Ishikawa (cell line): ENCODE data around the gene LSAMP.

Experiments
- CEBPB ChIP-seq: IDR thresholded peaks from 2 replicates; pipeline ENCODE4 v1.6.1; 2012
- CREB1 ChIP-seq: IDR thresholded peaks from 2 replicates; pipeline ENCODE4 v1.6.1; 2012; ENCODE audit warnings: low read depth
- EGR1 ChIP-seq: IDR thresholded peaks from 2 replicates; pipeline ENCODE4 v1.6.1; 2012
- EP300 ChIP-seq: IDR thresholded peaks from 2 replicates; pipeline ENCODE4 v1.6.1; 2012; ENCODE audit warnings: borderline replicate concordance
- FOXM1 ChIP-seq: IDR thresholded peaks from 2 replicates; pipeline ENCODE4 v1.6.1; 2012; ENCODE audit warnings: low read depth, borderline replicate concordance
- MAX ChIP-seq: IDR thresholded peaks from 2 replicates; pipeline ENCODE4 v1.6.1; 2012
- NFIC ChIP-seq: IDR thresholded peaks from 2 replicates; pipeline ENCODE4 v1.6.1; 2012
- RAD21 ChIP-seq: IDR thresholded peaks from 2 replicates; pipeline ENCODE4 v1.6.1; 2012; ENCODE audit warnings: low read depth
- REST ChIP-seq: IDR thresholded peaks from 2 replicates; pipeline ENCODE4 v1.6.1; 2012; ENCODE audit warnings: low read depth, mild to moderate bottlenecking
- TAF1 ChIP-seq: IDR thresholded peaks from 2 replicates; pipeline ENCODE4 v1.6.1; 2012; ENCODE audit warnings: low read depth, mild to moderate bottlenecking
- TCF12 ChIP-seq: IDR thresholded peaks from 2 replicates; pipeline ENCODE4 v1.6.1; 2012; ENCODE audit warnings: low read depth
- TEAD4 ChIP-seq: IDR thresholded peaks from 2 replicates; pipeline ENCODE4 v1.6.1; 2012
- USF1 ChIP-seq: IDR thresholded peaks from 2 replicates; pipeline ENCODE4 v1.6.1; 2012
- YY1 ChIP-seq: IDR thresholded peaks from 2 replicates; pipeline ENCODE4 v1.6.1; 2012; ENCODE audit warnings: low read depth
- ZBTB7A ChIP-seq: IDR thresholded peaks from 2 replicates; pipeline ENCODE4 v1.6.1; 2012; ENCODE audit warnings: low read depth

The LSAMP gene

GRCh38 chr3:116444115-116444747, 1.1 kb downstream of the LSAMP start:
- no peak for TF ChIP-seq RAD21
- no peak for TF ChIP-seq TAF1
- no peak for TF ChIP-seq YY1
- TF ChIP-seq CEBPB: no peak
- TF ChIP-seq NFIC: no peak
- TF ChIP-seq TCF12: no peak
- TF ChIP-seq TEAD4: no peak
- TF ChIP-seq ZBTB7A: no peak
- TF ChIP-seq MAX: no peak
- no peak for TF ChIP-seq EGR1
- no peak for TF ChIP-seq USF1
- TF ChIP-seq EP300: no peak
- no peak for TF ChIP-seq REST
- TF ChIP-seq CREB1: no peak
- no peak for TF ChIP-seq FOXM1

GRCh38 chr3:116443191-116443661, 2.1 kb downstream of the LSAMP start:
- TF ChIP-seq TCF12 (no peak), TEAD4 (no peak), RAD21 (no peak), EP300 (no peak), EGR1 (no peak), CEBPB (no peak), MAX (no peak), CREB1 (no peak), REST (no peak), USF1 (no peak), NFIC (no peak), ZBTB7A (no peak), FOXM1 (no peak), YY1 (no peak), TAF1 (no peak)

GRCh38 chr3:116442331-116443021, 2.8 kb downstream of the LSAMP start:
- TF ChIP-seq TEAD4: no peak
- TF ChIP-seq CREB1: no peak
- TF ChIP-seq MAX: no peak
- TF ChIP-seq CEBPB: no peak
- no peak for TF ChIP-seq YY1
- TF ChIP-seq REST: no peak
- TF ChIP-seq RAD21: no peak
- TF ChIP-seq EP300: no peak
- TF ChIP-seq ZBTB7A: no peak

- no peak for TF ChIP-seq FOXM1
- TF ChIP-seq ZBTB7A: no peak
- TF ChIP-seq NFIC: no peak
- TF ChIP-seq TEAD4: no peak
Observed at GRCh38 chr3:116441652-116442051, 3.6 kb downstream of the LSAMP start.
